Spleen (tissue), 11 donors: ENCODE data around the gene CEP135. TPM values are rescaled to one million over a fixed set of nuclear protein-coding genes. Genes with fewer than 3 reads are reported as not detected.

ENCODE experiments used
- DNase-seq: peaks from one replicate; pipeline ENCODE4 v3.0.0-alpha.2; 2020
- H3K27ac ChIP-seq, 8 donors: fragments of 200-600 bp; sonication (generic) in 7 of 8; 1 replicate in 4 of 8; 2 replicates in 4 of 8; pipeline versions ENCODE4 v1.5.0 to v1.8.0; 2016 to 2021; ENCODE audit warnings: inconsistent platforms in 4 of 8, mild to moderate bottlenecking in 4 of 8, moderate library complexity in 1 of 8
- H3K27me3 ChIP-seq, 7 donors: fragments of 200-600 bp; sonication (generic) in 6 of 7; replicated peaks in 1 of 7; 1 replicate in 4 of 7; 2 replicates in 3 of 7; pipeline versions ENCODE4 v1.5.0 to v1.8.0; 2016 to 2021; ENCODE audit warnings: inconsistent platforms in 3 of 7, mild to moderate bottlenecking in 1 of 7
- H3K36me3 ChIP-seq, 6 donors: fragments of 200-600 bp; sonication (generic) in 5 of 6; 1 replicate in 4 of 6; 2 replicates in 2 of 6; pipeline versions ENCODE4 v1.5.0 to v1.8.0; 2016 to 2021; ENCODE audit warnings: inconsistent platforms in 2 of 6
- H3K4me1 ChIP-seq, 6 donors: fragments of 200-600 bp; sonication (generic) in 5 of 6; 1 replicate in 3 of 6; 2 replicates in 3 of 6; pipeline versions ENCODE4 v1.5.0 to v1.8.0; 2016 to 2021; ENCODE audit warnings: inconsistent platforms in 3 of 6
- H3K4me3 ChIP-seq, 8 donors: fragments of 200-600 bp; sonication (generic) in 7 of 8; 1 replicate in 4 of 8; 2 replicates in 4 of 8; pipeline versions ENCODE4 v1.5.0 to v1.8.0; 2016 to 2021; ENCODE audit warnings: inconsistent platforms in 4 of 8, mild to moderate bottlenecking in 4 of 8, moderate library complexity in 2 of 8
- H3K9me3 ChIP-seq, 8 donors: fragments of 200-600 bp; sonication (generic) in 7 of 8; 1 replicate in 4 of 8; 2 replicates in 4 of 8; pipeline versions ENCODE4 v1.5.0 to v1.8.0; 2016 to 2021; ENCODE audit warnings: inconsistent platforms in 4 of 8
- POLR2A ChIP-seq, 3 donors: fragments of 450-650 bp; IDR thresholded peaks; one replicate each; pipeline ENCODE4 v1.5.1; 2017; ENCODE audit warnings: antibody characterized with exemption in 3 of 3, mild to moderate bottlenecking in 1 of 3
- POLR2AphosphoS5 ChIP-seq, 3 donors: sonication (generic); formaldehyde crosslinking; IDR thresholded peaks; one replicate each; pipeline ENCODE4 v1.5.1; 2017; ENCODE audit warnings: antibody characterized with exemption in 3 of 3
- WGBS, 5 donors: extraction: QIAGEN DNeasy Blood & Tissue Kit in 3 of 5; methylation state at CpG; one replicate each; pipeline versions ENCODE4 v1.1.5 to v1.1.7; 2013 to 2018; 5-methylcytosine and 5-hydroxymethylcytosine counted together
- intact Hi-C: fragments of 100-400 bp; cut with DNase I; formaldehyde crosslinking; loops from one replicate; pipeline ENCODE4 v1.15.0; 2023; ENCODE audit warnings: low total_unique reads
- polyA plus RNA-seq, 3 donors: library from polyadenylated mRNA; stranded (reverse); fragments of 200-250 nt; gene quantifications; one replicate each; pipeline ENCODE4 v1.2.1, GENCODE V29; 2013
- total RNA-seq, 7 donors: library from RNA; depleted of rRNA in 3 of 7; stranded (reverse); fragments of >200 nt in 3 of 7; fragmentation: NEBNext Ultra II Directional in 4 of 7; extraction: Animal tissue kit (Norgen Biotek cat#: 25700) in 4 of 7; gene quantifications; one replicate each; pipeline versions ENCODE4 v1.1.0 to v1.2.1, GENCODE V29; 2016 to 2021
- TF ChIP-seq, protein P1 (sequence below), 11 experiments: fragments of 200-600 bp in 7 of 11; fragments of 450-650 bp in 4 of 11; sonication (generic) in 4 of 11; IDR thresholded peaks in 8 of 11; conservative IDR thresholded peaks in 3 of 11; 1 replicate in 7 of 11; 2 replicates in 4 of 11; pipeline versions ENCODE4 v1.4.0 to v1.8.0; 2016 to 2021; ENCODE audit warnings: antibody characterized with exemption in 11 of 11, inconsistent platforms in 4 of 11, mild to moderate bottlenecking in 1 of 11
- donor health status: healthy with polysubstance abuse.
- donor health status: DM: no; HTN: no; CAD: no; lungs with moderate emphysema.
- donor health status: DM: no; HTN: no; CAD: no.
- donor health status: Bipolar disorder and iron deficiency.
- donor health status: healthy.
- donor health status: DM: no; HTN: no; CAD: no.
- donor health status: DM: yes; HTN: yes; CAD: no.

Gene CEP135
- total and polyA plus RNA-seq, 10 donors = 2.7 to 21.5 (median 14.2) TPM

DNA sequence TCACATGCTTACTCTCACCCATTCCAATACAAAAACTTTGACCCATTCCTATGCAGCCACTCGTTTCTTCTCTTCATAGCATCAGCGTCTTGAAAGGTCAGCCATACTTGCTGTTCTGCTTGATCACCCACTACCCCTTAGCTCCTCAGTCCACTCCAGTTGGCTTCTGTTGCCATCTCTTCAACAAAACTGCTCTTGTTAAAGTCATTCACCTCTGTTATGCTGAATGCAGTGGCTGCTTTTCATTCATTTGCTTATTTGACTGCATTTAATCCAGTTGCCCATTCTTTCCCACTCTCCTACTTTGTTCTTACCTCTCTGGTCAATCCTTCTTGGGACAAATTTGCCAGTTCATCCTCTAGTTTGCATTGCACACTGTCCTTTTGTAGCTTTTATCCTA, 24.9 kb downstream of the CEP135 start:
- Histone ChIP-seq H3K4me3 (no peak overlapping the region), H3K4me1 (no peaks in the 10 kb centered on the region), H3K27ac (no peak overlapping the region), H3K27me3 (no peaks in the 10 kb centered on the region), H3K36me3 (peaks cover 0 to 94% (median 33%) of the 10 kb centered on the region in 6 donors), H3K9me3 (no peaks in the 10 kb centered on the region)
- TF ChIP-seq, protein P1, sequence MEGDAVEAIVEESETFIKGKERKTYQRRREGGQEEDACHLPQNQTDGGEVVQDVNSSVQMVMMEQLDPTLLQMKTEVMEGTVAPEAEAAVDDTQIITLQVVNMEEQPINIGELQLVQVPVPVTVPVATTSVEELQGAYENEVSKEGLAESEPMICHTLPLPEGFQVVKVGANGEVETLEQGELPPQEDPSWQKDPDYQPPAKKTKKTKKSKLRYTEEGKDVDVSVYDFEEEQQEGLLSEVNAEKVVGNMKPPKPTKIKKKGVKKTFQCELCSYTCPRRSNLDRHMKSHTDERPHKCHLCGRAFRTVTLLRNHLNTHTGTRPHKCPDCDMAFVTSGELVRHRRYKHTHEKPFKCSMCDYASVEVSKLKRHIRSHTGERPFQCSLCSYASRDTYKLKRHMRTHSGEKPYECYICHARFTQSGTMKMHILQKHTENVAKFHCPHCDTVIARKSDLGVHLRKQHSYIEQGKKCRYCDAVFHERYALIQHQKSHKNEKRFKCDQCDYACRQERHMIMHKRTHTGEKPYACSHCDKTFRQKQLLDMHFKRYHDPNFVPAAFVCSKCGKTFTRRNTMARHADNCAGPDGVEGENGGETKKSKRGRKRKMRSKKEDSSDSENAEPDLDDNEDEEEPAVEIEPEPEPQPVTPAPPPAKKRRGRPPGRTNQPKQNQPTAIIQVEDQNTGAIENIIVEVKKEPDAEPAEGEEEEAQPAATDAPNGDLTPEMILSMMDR (IDR thresholded peaks at IDR 0.05 in 8 of 11, conservative IDR thresholded peaks at IDR 0.05 in 3 of 11) = no peak
- TF ChIP-seq POLR2A (IDR thresholded peaks at IDR 0.05) (no peak), POLR2AphosphoS5 (IDR thresholded peaks at IDR 0.05) (no peak)
- intact Hi-C loops = no loop called here
- 88 to 93% (median 92%) methylated on average over 2 of the region's 2 CpGs for WGBS, 5 donors
- DNase-seq = no peak

DNA sequence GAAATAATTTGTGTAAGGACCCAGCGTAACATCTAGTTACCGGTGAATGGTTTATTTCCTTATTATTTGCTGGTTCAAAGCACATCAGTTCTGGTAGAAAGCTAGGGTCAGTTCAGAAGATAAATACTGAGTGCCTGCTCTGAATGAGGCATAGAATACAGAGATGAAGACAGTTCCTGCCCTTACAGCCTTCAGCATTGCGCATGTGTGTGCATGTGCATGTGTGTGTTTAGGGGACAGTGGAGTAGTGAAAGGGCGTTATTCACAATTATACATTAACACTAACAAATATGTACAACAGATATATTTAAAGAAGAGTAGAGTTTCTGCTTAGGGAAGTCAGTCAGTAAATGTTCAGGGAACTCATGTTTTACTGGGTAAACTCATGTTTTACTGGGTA, 29.1 kb downstream of the CEP135 start:
- no peak overlapping the region for H3K4me3 ChIP-seq
- H3K27ac ChIP-seq = no peak overlapping the region
- no peak for DNase-seq
- H3K9me3 ChIP-seq = no peaks in the 10 kb centered on the region
- intact Hi-C loops = no loop called here
- H3K27me3 ChIP-seq = no peaks in the 10 kb centered on the region
- no peaks in the 10 kb centered on the region for H3K4me1 ChIP-seq
- WGBS, 5 donors = 97 to 99% (median 98%) methylated on average over 4 of the region's 4 CpGs
- TF ChIP-seq, protein P1 (IDR thresholded peaks at IDR 0.05 in 8 of 11, conservative IDR thresholded peaks at IDR 0.05 in 3 of 11) = no peak
- TF ChIP-seq POLR2AphosphoS5 (IDR thresholded peaks at IDR 0.05) (no peak), POLR2A (IDR thresholded peaks at IDR 0.05) (no peak)
- H3K36me3 ChIP-seq = peaks cover 0 to 94% (median 46%) of the 10 kb centered on the region in 6 donors

DNA sequence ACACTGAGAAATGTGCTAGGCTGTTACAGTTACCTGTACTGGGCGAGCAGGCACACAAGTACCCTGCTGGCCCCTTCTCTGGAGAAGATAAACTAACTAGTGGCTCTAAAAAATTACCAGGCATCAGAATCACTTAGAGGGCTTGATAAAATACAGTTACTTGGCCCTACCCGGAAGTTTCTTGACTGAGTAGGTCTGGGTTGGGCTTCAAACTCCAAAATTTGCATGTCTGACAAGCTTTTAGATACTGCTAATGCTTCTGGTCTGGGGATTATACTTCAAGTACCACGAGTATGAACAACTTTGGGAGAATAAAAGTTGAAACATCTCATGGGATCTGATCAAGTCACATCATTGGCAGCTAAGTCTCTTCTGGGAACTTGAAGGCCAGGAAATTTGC, 30.8 kb downstream of the CEP135 start:
- H3K27me3 ChIP-seq = no peaks in the 10 kb centered on the region
- peaks cover 0 to 94% (median 36%) of the 10 kb centered on the region in 6 donors for H3K36me3 ChIP-seq
- H3K9me3 ChIP-seq = no peaks in the 10 kb centered on the region
- no peak overlapping the region for H3K4me3 ChIP-seq
- intact Hi-C loops = no loop called here
- no peak overlapping the region for H3K27ac ChIP-seq
- no peaks in the 10 kb centered on the region for H3K4me1 ChIP-seq
- WGBS, 5 donors = 75 to 88% (median 83%) methylated on average over 3 of the region's 3 CpGs
- TF ChIP-seq POLR2AphosphoS5 (IDR thresholded peaks at IDR 0.05) (no peak), POLR2A (IDR thresholded peaks at IDR 0.05) (no peak)
- TF ChIP-seq, protein P1 (IDR thresholded peaks at IDR 0.05 in 8 of 11, conservative IDR thresholded peaks at IDR 0.05 in 3 of 11) = no peak
- DNase-seq = no peak

DNA sequence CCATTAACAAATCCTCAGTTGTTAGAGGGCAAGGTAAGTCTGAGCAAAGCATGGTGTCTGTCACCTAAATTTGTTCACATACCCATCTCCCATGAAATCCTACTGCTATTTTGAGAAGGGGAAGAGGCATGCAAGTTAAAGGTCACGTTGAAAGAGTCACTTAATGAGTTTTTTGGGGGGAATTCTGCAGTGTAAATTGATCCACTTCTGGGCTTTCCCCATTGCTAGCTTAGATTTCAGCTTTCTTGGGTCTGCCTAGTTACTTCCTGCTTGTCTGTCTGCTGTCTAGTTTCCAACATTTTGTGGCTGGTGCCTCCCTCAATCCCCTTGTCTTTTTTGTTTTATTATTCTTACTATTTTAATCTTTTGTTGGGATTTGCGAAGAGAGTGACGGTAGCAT, 32.0 kb downstream of the CEP135 start:
- intact Hi-C loops = no loop called here
- H3K9me3 ChIP-seq = no peaks in the 10 kb centered on the region
- H3K4me1 ChIP-seq = no peaks in the 10 kb centered on the region
- H3K4me3 ChIP-seq = no peak overlapping the region
- no peak for DNase-seq
- no peaks in the 10 kb centered on the region for H3K27me3 ChIP-seq
- H3K36me3 ChIP-seq = peaks cover 0 to 94% (median 40%) of the 10 kb centered on the region in 6 donors
- no peak overlapping the region for H3K27ac ChIP-seq
- TF ChIP-seq POLR2AphosphoS5 (IDR thresholded peaks at IDR 0.05) (no peak), POLR2A (IDR thresholded peaks at IDR 0.05) (no peak)
- TF ChIP-seq, protein P1 (IDR thresholded peaks at IDR 0.05 in 8 of 11, conservative IDR thresholded peaks at IDR 0.05 in 3 of 11) = no peak
- WGBS, 5 donors = 84 to 94% (median 87%) methylated on average over 3 of the region's 3 CpGs
